Ovary (tissue), 9 donors: ENCODE measurements around the gene ARHGAP28. TPM values are rescaled to one million over a fixed set of nuclear protein-coding genes. Genes with fewer than 3 reads are reported as not detected.

Source experiments
- DNase-seq, 5 donors: peaks; one replicate each; pipeline ENCODE4 v3.0.0-alpha.2; 2019 to 2020
- H3K27ac ChIP-seq, 2 donors: fragments of 200-600 bp; one replicate each; pipeline versions ENCODE4 v1.5.1 to v1.8.0; 2019 to 2022
- H3K27me3 ChIP-seq: fragments of 200-600 bp; one replicate; pipeline ENCODE4 v1.8.0; 2022
- H3K36me3 ChIP-seq: fragments of 200-600 bp; sonication (generic); one replicate; pipeline ENCODE4 v1.5.1; 2019
- H3K4me1 ChIP-seq: one replicate; pipeline ENCODE4 v1.8.1; 2013; ENCODE audit warnings: mild to moderate bottlenecking, moderate library complexity; ENCODE audit not compliant: insufficient read depth
- H3K4me3 ChIP-seq: fragments of 200-600 bp; sonication (generic); one replicate; pipeline ENCODE4 v1.5.1; 2017
- H3K9me3 ChIP-seq, 2 donors: fragments of 200-600 bp in 1 of 2; sonication (generic) in 1 of 2; one replicate each; pipeline versions ENCODE4 v1.5.1 to v1.8.1; 2013 to 2019; ENCODE audit warnings: mild to moderate bottlenecking in 1 of 2, moderate library complexity in 1 of 2
- CTCF ChIP-seq, 3 donors: fragments of 450-650 bp in 2 of 3; fragments of 200-600 bp in 1 of 3; IDR thresholded peaks; one replicate each; pipeline versions ENCODE4 v1.5.1 to v1.8.0; 2016 to 2022; ENCODE audit warnings: antibody characterized with exemption in 3 of 3, mild to moderate bottlenecking in 1 of 3
- EP300 ChIP-seq: sonication (generic); formaldehyde crosslinking; IDR thresholded peaks from one replicate; pipeline ENCODE4 v1.6.1; 2017; ENCODE audit warnings: antibody characterized with exemption
- POLR2A ChIP-seq: fragments of 450-650 bp; IDR thresholded peaks from one replicate; pipeline ENCODE4 v1.6.1; 2017; ENCODE audit warnings: antibody characterized with exemption, mild to moderate bottlenecking, moderate library complexity
- WGBS, 3 donors: extraction: QIAGEN DNeasy Blood & Tissue Kit in 1 of 3; methylation state at CpG; one replicate each; pipeline versions ENCODE4 v1.1.5 to v1.1.7; 2013 to 2017; 5-methylcytosine and 5-hydroxymethylcytosine counted together
- intact Hi-C, 4 donors: fragments of 100-400 bp; cut with DNase I; formaldehyde crosslinking; loops; one replicate each; pipeline versions ENCODE4 v1.11.0 to v1.15.1; 2022 to 2023
- polyA plus RNA-seq, 2 donors: library from polyadenylated mRNA; stranded (reverse); fragments of 200-250 nt in 1 of 2; fragments of 350-450 nt in 1 of 2; fragmentation: Illumina TruSeq in 1 of 2; extraction: RNeasy Lipid Tissue Mini Kit (QIAGEN cat#74804) in 1 of 2; gene quantifications; one replicate each; pipeline ENCODE4 v1.2.3, GENCODE V29; 2013 to 2014
- total RNA-seq, 7 donors: library from RNA; depleted of rRNA in 2 of 7; stranded (reverse); fragments of >200 nt in 2 of 7; fragmentation: NEBNext Ultra II Directional in 3 of 7; extraction: Animal tissue kit (Norgen Biotek cat#: 25700) in 3 of 7; gene quantifications; one replicate each; pipeline versions ENCODE4 v1.1.0 to v1.2.4, GENCODE V29; 2016 to 2023
- donor health status: DM: no; HTN: no; CAD: no; lungs with moderate emphysema.
- donor health status: DM: no; HTN: no; CAD: no.
- donor health status: Bipolar disorder and iron deficiency.
- donor health status: DM: yes; HTN: yes; CAD: no.
- donor health status: DM: no; HTN: no; CAD: no.
- donor health status: DM: yes; HTN: yes; CAD: no.

ARHGAP28 gene
- total and polyA plus RNA-seq, 9 donors = 5.9 to 28.7 (median 16.9) TPM

DNA sequence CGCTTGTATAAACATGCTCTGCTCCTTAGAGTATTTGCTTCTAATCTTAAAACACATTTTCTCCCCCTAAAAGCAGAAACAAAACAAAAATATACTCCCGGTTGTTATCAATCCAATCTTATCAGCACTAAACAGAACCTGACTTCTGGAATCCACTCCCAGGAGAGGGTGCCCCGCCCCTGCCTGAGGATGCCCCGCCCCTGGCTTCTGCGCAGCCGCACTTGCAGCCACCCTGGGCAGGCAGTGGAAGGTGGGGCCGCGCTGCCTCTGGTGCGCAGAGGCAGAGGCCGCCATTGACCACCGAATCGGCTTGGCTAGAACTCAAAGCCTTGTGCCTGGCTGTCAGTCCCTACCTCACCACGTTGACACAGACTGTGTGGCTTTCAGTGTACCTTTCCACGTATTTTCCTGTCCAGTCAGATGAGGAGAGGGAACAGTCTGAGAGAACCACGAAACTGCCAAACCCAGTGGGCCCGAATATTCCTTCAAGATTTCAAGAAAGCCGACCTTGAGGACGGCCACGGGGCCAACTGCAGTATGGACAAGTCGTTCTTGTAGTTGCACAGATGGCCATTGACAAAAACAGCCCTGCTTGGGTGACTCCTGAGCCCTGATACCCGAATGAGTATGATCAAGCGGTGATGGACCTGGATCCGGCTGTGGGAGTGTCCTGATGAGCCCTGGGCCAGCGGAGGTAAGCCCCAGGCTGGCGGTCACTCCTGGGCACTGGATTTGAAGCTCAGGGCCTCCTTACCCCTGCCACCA, 46.2 kb upstream of the ARHGAP28 start:
- H3K36me3 ChIP-seq = no peaks in the 10 kb centered on the region
- no peaks in the 10 kb centered on the region for H3K27me3 ChIP-seq
- intact Hi-C loops = no loop called here
- no peaks in the 10 kb centered on the region for H3K9me3 ChIP-seq
- H3K4me1 ChIP-seq = no peaks in the 10 kb centered on the region
- no peak overlapping the region for H3K27ac ChIP-seq
- WGBS, 3 donors = 78 to 84% (median 82%) methylated on average over 25 of the region's 25 CpGs
- peak in 3 of 5 donors; percentile 11 to 42 (median 20) for DNase-seq
- H3K4me3 ChIP-seq = no peak overlapping the region
- TF ChIP-seq POLR2A = no peak
- TF ChIP-seq EP300 = no peak
- TF ChIP-seq CTCF (IDR thresholded peaks at IDR 0.05) = no peak

DNA sequence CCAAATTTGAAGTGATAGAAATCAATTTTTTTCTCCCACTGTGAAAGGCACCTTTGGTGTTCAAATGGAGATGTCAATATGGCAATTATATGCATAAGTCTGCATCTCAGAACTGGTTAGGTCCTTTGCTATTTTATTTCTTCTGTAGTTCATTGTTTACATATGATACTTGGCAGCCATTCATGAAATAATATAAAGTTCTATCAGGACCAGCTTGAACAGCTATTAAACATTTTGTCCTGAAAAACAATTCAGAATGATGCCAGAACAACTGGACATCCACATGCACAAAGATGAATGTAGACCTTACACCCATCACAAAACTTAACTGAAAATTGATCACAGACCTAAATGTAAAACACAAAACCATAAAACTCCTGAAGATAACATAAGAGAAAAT, 41.8 kb upstream of the ARHGAP28 start:
- Histone ChIP-seq H3K4me1 (no peaks in the 10 kb centered on the region), H3K27me3 (no peaks in the 10 kb centered on the region), H3K9me3 (no peaks in the 10 kb centered on the region), H3K27ac (no peak overlapping the region), H3K4me3 (no peak overlapping the region), H3K36me3 (no peaks in the 10 kb centered on the region)
- intact Hi-C loops = no loop called here
- no peak for TF ChIP-seq CTCF (IDR thresholded peaks at IDR 0.05)
- no peak for TF ChIP-seq POLR2A
- no peak for TF ChIP-seq EP300
- no peak for DNase-seq

DNA sequence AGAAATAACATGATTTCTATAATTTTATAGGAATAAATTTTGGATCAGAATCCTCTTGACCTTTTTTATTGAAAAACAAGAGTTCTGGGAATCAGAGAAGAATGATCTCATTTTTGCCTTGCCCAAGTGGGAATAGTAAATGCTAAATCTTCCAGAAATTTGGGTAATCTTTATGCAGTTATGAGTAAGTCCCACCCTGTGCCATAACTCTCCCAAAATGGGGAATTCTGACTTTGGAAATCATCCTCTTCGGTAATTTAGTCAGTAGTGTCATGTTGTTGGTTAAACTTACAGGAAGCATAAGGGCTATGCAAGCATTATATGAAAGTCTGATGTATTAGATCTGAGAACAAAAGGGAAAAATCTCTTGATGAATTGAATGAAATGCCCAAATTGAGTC, 20.6 kb upstream of the ARHGAP28 start:
- H3K4me3 ChIP-seq = no peak overlapping the region
- TF ChIP-seq POLR2A (no peak), EP300 (no peak), CTCF (IDR thresholded peaks at IDR 0.05) (no peak)
- no peaks in the 10 kb centered on the region for H3K9me3 ChIP-seq
- no peak overlapping the region for H3K27ac ChIP-seq
- H3K27me3 ChIP-seq = no peaks in the 10 kb centered on the region
- intact Hi-C loops = no loop called here
- no peaks in the 10 kb centered on the region for H3K4me1 ChIP-seq
- DNase-seq = no peak
- H3K36me3 ChIP-seq = no peaks in the 10 kb centered on the region
- WGBS, 3 donors = 71 to 95% (median 85%) methylated on average over 1 of the region's 1 CpG

GRCh38 chr18:6711467-6711866, 18.0 kb upstream of the ARHGAP28 start:
- Histone ChIP-seq H3K9me3 (no peaks in the 10 kb centered on the region), H3K4me1 (no peaks in the 10 kb centered on the region), H3K27ac (no peak overlapping the region), H3K27me3 (no peaks in the 10 kb centered on the region), H3K4me3 (no peak overlapping the region), H3K36me3 (no peaks in the 10 kb centered on the region)
- TF ChIP-seq CTCF (IDR thresholded peaks at IDR 0.05) (no peak), POLR2A (no peak), EP300 (no peak)
- 89 to 95% (median 94%) methylated on average over 1 of the region's 1 CpG for WGBS, 3 donors
- intact Hi-C loops = no loop called here
- no peak for DNase-seq
